D721Med (cell line): Measurements from ENCODE around the gene LCN9.

Experiments
- DNase-seq: peaks from one replicate; pipeline ENCODE4 v3.0.0; 2011; ENCODE audit warnings: low spot score; ENCODE audit not compliant: insufficient read length
- FAIRE-seq: peaks from 2 replicates; lab custom pipeline; 2011; peaks lifted over from hg19 to GRCh38; lab: Jason Lieb, UNC
- TF ChIP-seq, protein P1 (sequence below): IDR thresholded peaks from 2 replicates; pipeline ENCODE4 v1.5.1; 2012; ENCODE audit warnings: mild to moderate bottlenecking, control low read depth; ENCODE audit not compliant: insufficient read depth; ENCODE audit errors: missing control alignments

Gene LCN9

DNA sequence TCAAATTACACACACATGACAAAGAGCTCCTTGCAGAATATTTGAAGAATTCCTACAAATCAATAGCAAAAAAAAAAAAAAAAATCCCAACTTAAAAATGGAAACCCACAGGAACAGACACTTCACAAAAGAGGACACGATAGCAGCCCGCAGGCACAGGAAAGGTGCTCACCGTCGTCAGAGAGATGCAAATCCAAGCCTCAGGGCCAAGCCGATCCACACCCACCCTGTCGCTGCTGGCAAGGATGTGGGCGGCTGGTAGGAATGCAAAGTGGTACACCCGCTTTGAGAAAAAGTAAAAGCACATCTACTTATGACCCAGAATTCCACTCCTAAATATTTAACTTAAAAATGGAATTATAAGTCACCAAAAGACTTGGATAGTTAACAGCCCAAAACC lies 10.8 kb downstream of the LCN9 start:
- FAIRE-seq = no peak
- DNase-seq = no peak
- TF ChIP-seq, protein P1, sequence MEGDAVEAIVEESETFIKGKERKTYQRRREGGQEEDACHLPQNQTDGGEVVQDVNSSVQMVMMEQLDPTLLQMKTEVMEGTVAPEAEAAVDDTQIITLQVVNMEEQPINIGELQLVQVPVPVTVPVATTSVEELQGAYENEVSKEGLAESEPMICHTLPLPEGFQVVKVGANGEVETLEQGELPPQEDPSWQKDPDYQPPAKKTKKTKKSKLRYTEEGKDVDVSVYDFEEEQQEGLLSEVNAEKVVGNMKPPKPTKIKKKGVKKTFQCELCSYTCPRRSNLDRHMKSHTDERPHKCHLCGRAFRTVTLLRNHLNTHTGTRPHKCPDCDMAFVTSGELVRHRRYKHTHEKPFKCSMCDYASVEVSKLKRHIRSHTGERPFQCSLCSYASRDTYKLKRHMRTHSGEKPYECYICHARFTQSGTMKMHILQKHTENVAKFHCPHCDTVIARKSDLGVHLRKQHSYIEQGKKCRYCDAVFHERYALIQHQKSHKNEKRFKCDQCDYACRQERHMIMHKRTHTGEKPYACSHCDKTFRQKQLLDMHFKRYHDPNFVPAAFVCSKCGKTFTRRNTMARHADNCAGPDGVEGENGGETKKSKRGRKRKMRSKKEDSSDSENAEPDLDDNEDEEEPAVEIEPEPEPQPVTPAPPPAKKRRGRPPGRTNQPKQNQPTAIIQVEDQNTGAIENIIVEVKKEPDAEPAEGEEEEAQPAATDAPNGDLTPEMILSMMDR = no peak

GRCh38 chr9:135674977-135675376 lies 11.9 kb downstream of the LCN9 start:
- DNase-seq = no peak
- FAIRE-seq = no peak

DNA sequence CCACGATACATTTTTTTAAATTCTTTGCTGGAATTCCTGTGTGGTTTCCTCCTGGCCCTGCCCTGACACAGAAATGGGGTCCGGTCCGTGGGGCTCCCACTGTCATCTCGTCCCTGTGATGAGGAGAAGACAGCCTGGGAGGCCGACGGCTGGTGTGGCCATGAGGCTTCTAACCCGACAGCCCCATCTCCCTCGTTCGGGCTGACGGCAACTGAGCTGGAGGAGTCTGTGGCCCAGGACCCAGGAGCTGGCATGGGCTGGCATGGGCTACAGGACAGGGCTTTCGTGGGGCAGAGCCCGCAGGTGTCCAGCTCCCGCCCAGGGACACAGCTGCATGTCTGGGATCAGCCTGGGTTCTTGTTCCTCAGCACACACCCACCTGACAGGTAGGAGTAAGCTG lies 13.8 kb downstream of the LCN9 start:
- DNase-seq = no peak
- no peak for FAIRE-seq
- TF ChIP-seq, protein P1 = no peak

More at GRCh38 chr9:135674977-135675376, 11.9 kb downstream of the LCN9 start:
- TF ChIP-seq, protein P1 = no peak

DNA sequence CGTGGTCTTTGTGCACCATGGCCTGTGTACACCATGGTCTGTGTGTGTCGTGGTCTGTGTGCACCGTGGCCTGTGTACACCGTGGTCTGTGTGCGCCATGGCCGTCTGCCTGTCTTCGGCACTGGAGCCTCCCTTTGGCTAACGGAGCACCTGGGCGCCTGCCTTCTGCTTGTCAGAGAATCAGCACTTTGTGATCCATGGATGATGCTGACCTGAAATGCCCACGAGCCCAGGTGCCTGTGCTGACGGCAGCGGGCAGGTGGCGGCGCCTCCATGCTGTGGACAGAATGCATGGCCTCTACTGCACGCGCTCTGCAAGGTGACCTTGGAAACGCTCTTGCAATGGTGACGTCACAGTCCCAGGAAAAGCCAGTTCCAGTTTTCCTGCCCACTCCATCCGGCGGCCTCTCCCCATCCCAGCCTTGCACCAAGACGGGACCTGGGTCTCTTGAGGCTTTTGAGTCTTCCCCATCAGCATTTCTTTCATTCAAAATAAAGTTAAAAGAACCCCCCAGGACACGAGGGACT lies 14.6 kb downstream of the LCN9 start:
- no peak for DNase-seq
- TF ChIP-seq, protein P1 = no peak
- FAIRE-seq = no peak

GRCh38 chr9:135678236-135679017 lies 15.3 kb downstream of the LCN9 start:
- TF ChIP-seq, protein P1 = no peak
- FAIRE-seq = no peak
- no peak for DNase-seq

GRCh38 chr9:135680056-135680455 lies 16.9 kb downstream of the LCN9 start:
- DNase-seq (no peak), FAIRE-seq (no peak)
- TF ChIP-seq, protein P1 = no peak

DNA sequence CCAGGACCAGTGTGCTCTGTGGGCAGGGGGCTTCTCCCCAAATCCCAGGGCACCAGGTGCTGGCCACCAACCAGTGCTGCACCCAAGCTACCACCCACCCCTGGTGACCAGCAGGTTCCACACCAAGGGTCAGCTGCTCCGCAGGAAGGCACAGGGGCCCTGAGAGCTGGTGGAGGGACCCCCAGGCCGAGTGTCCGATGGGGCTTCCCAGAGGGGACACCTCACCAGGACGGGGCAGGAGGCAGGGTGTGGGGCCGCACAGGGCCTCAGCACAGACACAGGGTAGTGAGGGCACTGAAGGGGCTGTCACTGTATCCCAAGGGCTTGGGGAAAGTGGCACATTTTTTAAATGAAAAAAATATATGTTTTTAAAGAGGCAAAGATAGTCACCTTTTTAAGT lies 18.1 kb downstream of the LCN9 start:
- TF ChIP-seq, protein P1 = no peak
- FAIRE-seq (no peak), DNase-seq (no peak)
